DND-41 (cell line): ENCODE measurements around the gene SYT1.

Experiments
- ATAC-seq: fragments of 200-7000 bp; cut with Tn5 transposase; 3 replicates; pipeline ENCODE4 v1.9.1; 2021; ENCODE audit warnings: low read depth; ENCODE audit not compliant: insufficient read depth
- DNase-seq: peaks from one replicate; pipeline ENCODE4 v3.0.0-alpha.2; 2020
- H2AFZ ChIP-seq: 2 replicates; pipeline ENCODE4 v1.6.0; 2012; ENCODE audit warnings: low read depth, low read length
- H3K27ac ChIP-seq: 2 replicates; pipeline ENCODE4 v1.5.1; 2012; ENCODE audit warnings: low read length, inconsistent platforms
- H3K27me3 ChIP-seq: fragments of 200-600 bp; sonication (generic); 2 replicates; pipeline ENCODE4 v1.6.0; 2012; ENCODE audit warnings: low read length, mild to moderate bottlenecking, inconsistent platforms; ENCODE audit not compliant: insufficient read depth, poor library complexity
- H3K36me3 ChIP-seq: 2 replicates; pipeline ENCODE4 v1.5.1; 2012; ENCODE audit warnings: low read length, inconsistent platforms; ENCODE audit not compliant: insufficient read depth
- H3K4me1 ChIP-seq: 2 replicates; pipeline ENCODE4 v1.5.1; 2012; ENCODE audit warnings: mild to moderate bottlenecking, low read length; ENCODE audit not compliant: insufficient read depth
- H3K4me2 ChIP-seq: 2 replicates; pipeline ENCODE4 v1.6.0; 2012; ENCODE audit warnings: mild to moderate bottlenecking, moderate library complexity, low read length, inconsistent platforms; ENCODE audit not compliant: insufficient read depth
- H3K4me3 ChIP-seq, 2 experiments: fragments of 200-600 bp in 1 of 2; shearing (Covaris generic) in 1 of 2; 2 replicates each; pipeline ENCODE4 v1.5.1; 2012 to 2016; ENCODE audit warnings: inconsistent platforms in 2 of 2, low read length in 2 of 2, mild to moderate bottlenecking in 2 of 2, low read depth in 1 of 2, moderate library complexity in 1 of 2
- H3K79me2 ChIP-seq: 2 replicates; pipeline ENCODE4 v1.6.0; 2012; ENCODE audit warnings: low read length, inconsistent platforms; ENCODE audit not compliant: insufficient read depth
- H3K9ac ChIP-seq: 2 replicates; pipeline ENCODE4 v1.6.0; 2012; ENCODE audit warnings: low read depth, mild to moderate bottlenecking, inconsistent platforms, low read length, moderate library complexity
- H3K9me3 ChIP-seq: 2 replicates; pipeline ENCODE4 v1.5.1; 2012; ENCODE audit warnings: low read length, moderate library complexity, mild to moderate bottlenecking, inconsistent platforms; ENCODE audit not compliant: insufficient read depth, severe bottlenecking
- H4K20me1 ChIP-seq: 2 replicates; pipeline ENCODE4 v1.6.0; 2012; ENCODE audit warnings: low read length; ENCODE audit not compliant: insufficient read depth
- EZH2 ChIP-seq: IDR thresholded peaks from 3 replicates; pipeline ENCODE4 v1.6.1; 2012; ENCODE audit warnings: borderline replicate concordance, low read depth, mild to moderate bottlenecking, moderate library complexity, low read length, inconsistent platforms; ENCODE audit not compliant: severe bottlenecking
- TF ChIP-seq, protein P1 (sequence below): IDR thresholded peaks from 2 replicates; pipeline ENCODE4 v1.5.1; 2012; ENCODE audit warnings: borderline replicate concordance, low read length, moderate library complexity, mild to moderate bottlenecking; ENCODE audit not compliant: poor library complexity, severe bottlenecking; ENCODE audit errors: extremely low read depth

The SYT1 gene

DNA sequence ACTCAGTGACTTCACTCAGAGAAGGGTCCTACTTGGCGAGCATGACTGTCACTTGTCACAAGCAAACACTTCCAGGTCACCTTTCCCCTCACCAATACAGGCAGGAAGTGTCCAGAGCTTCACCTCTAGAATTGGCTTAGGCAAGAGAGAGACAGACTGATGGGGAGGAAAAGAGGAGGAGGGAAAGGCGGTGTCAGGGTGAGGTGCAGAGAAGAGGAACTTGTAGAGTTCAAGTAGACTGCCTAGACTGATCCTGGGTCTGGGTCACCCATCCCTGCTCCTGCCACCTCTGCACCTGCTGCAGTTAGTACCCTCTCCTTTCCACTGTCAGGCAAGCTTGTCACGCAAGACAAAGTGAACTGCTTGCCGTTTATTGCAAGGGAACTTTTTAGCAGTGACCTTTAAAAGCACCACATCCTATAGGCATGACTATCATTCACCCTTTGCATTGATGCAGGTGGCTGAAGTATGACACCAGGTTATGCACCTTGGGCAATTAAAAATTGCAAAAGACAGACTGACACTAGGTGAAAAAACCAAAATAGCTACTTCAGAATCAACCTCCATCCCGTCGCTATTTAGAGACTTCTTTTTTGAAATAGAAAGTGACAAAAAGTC is 292.4 kb downstream of the SYT1 start:
- ATAC-seq (no peak), DNase-seq (no peak)
- no peak overlapping the region for H3K4me2 ChIP-seq

DNA sequence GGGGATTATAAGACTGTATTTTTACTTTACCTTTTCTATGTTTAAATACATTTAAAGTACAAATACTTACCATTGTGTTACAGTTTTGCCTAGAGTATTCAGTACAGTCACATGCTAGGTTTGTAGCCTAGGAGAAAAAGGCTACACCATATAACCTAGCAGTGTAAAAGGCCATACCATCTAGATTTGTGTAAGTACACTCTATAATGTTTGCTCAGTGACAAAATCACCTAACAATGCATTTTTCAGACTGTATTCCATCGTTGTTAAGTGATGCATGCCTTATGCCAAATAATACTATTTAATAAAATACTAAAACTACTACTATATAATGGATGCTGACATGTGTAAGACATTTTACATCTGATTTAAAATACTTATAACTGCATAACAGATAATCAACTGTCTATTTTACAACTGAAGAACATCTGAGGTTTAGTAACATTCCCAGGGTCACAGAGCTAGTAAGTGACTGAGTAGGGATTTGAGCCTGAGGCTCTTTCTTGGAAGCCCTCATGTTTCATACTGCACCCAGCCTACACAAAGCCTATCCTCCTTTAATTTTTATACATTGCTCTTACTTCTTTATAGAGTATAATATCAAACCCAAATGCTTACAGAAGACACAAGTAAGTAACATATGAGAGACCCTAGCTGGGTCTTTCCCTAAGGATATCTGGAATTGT is 296.8 kb downstream of the SYT1 start:
- DNase-seq: no peak
- Histone ChIP-seq H3K9me3 (no peaks in the 10 kb centered on the region), H3K4me1 (no peaks in the 10 kb centered on the region), H3K36me3 (no peaks in the 10 kb centered on the region), H3K9ac (no peak overlapping the region), H3K79me2 (no peaks in the 10 kb centered on the region), H3K27ac (no peak overlapping the region), H3K27me3 (no peaks in the 10 kb centered on the region), H2AFZ (no peak overlapping the region), H4K20me1 (no peaks in the 10 kb centered on the region), H3K4me2 (no peak overlapping the region), H3K4me3 (no peak overlapping the region)
- no peak for ATAC-seq
- no peak for TF ChIP-seq EZH2
- TF ChIP-seq, protein P1, sequence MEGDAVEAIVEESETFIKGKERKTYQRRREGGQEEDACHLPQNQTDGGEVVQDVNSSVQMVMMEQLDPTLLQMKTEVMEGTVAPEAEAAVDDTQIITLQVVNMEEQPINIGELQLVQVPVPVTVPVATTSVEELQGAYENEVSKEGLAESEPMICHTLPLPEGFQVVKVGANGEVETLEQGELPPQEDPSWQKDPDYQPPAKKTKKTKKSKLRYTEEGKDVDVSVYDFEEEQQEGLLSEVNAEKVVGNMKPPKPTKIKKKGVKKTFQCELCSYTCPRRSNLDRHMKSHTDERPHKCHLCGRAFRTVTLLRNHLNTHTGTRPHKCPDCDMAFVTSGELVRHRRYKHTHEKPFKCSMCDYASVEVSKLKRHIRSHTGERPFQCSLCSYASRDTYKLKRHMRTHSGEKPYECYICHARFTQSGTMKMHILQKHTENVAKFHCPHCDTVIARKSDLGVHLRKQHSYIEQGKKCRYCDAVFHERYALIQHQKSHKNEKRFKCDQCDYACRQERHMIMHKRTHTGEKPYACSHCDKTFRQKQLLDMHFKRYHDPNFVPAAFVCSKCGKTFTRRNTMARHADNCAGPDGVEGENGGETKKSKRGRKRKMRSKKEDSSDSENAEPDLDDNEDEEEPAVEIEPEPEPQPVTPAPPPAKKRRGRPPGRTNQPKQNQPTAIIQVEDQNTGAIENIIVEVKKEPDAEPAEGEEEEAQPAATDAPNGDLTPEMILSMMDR: no peak

More for the DNA sequence above, 292.4 kb downstream of the SYT1 start:
- no peaks in the 10 kb centered on the region for H4K20me1 ChIP-seq
- no peaks in the 10 kb centered on the region for H3K9me3 ChIP-seq
- H3K9ac ChIP-seq: no peak overlapping the region
- H3K36me3 ChIP-seq: no peaks in the 10 kb centered on the region
- no peaks in the 10 kb centered on the region for H3K4me1 ChIP-seq
- H3K27ac ChIP-seq: no peak overlapping the region
- H3K4me3 ChIP-seq: no peak overlapping the region
- TF ChIP-seq, protein P1: no peak
- TF ChIP-seq EZH2: no peak
- no peak overlapping the region for H2AFZ ChIP-seq
- H3K79me2 ChIP-seq: no peaks in the 10 kb centered on the region
- no peaks in the 10 kb centered on the region for H3K27me3 ChIP-seq

DNA sequence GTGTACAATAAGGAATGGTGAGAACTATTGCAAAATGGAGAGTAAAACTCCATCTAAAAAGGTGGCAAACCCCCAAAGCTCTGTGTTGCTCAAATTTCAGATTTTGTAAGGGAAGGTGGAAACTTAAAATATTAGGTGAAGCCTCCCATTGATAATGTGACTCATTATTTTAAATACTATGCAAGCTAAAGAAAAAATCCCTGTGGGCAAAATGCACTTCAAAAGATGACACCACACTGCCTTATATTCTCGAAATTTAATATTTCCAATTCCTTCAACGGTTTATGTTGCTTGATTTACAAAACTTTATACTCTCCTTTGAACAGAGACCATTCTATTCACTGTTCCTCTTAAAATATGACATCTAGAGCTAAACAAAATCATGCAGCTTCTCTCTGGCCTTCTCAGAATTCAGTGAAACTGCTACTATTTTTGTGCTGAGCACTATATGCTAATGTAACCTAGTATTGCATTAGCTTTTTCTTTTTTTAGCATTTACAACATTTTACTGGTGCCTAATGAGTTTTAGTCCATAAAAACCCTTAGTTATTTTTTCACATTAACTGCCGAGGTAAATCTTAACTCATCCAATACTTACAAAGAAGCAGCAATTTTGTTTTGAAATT is 297.7 kb downstream of the SYT1 start:
- H3K4me3 ChIP-seq: no peak overlapping the region
- ATAC-seq: no peak
- H3K27ac ChIP-seq: no peak overlapping the region
- H3K4me1 ChIP-seq: no peaks in the 10 kb centered on the region
- H3K4me2 ChIP-seq: no peak overlapping the region
- TF ChIP-seq, protein P1: no peak
- TF ChIP-seq EZH2: no peak
- no peaks in the 10 kb centered on the region for H3K27me3 ChIP-seq
- H2AFZ ChIP-seq: no peak overlapping the region; the same call in 1 of the 2 replicates
- H3K9ac ChIP-seq: no peak overlapping the region
- no peaks in the 10 kb centered on the region for H4K20me1 ChIP-seq
- no peaks in the 10 kb centered on the region for H3K36me3 ChIP-seq
- no peak for DNase-seq
- H3K9me3 ChIP-seq: no peaks in the 10 kb centered on the region
- H3K79me2 ChIP-seq: no peaks in the 10 kb centered on the region
